GM23338 (cell line): ENCODE data around the gene HBD. TPM values are rescaled to one million over a fixed set of nuclear protein-coding genes. Genes with fewer than 3 reads are reported as not detected.

ENCODE experiments used
- ATAC-seq: fragments of 200-7000 bp; cut with Tn5 transposase; 3 replicates; pipeline ENCODE4 v1.9.1; 2020
- DNase-seq: peaks from one replicate; pipeline ENCODE4 v3.0.0-alpha.2; 2015; ENCODE audit warnings: low spot score
- H2AFZ ChIP-seq: fragments of 200-600 bp; sonication (generic); 2 replicates; pipeline ENCODE4 v1.8.0; 2016; ENCODE audit warnings: antibody characterized with exemption, mild to moderate bottlenecking, moderate library complexity
- H3F3A ChIP-seq: fragments of 200-600 bp; sonication (generic); replicated peaks from 2 replicates; pipeline ENCODE4 v1.8.0; 2017; ENCODE audit warnings: antibody characterized with exemption, mixed run types, low read depth
- H3K27ac ChIP-seq: fragments of 200-600 bp; sonication (generic); 2 replicates; pipeline ENCODE4 v1.6.1; 2016; ENCODE audit warnings: low read depth
- H3K27me3 ChIP-seq: fragments of 200-600 bp; sonication (generic); 2 replicates; pipeline ENCODE4 v1.8.0; 2016; ENCODE audit warnings: mild to moderate bottlenecking, mixed run types, moderate library complexity; ENCODE audit not compliant: insufficient read depth
- H3K36me3 ChIP-seq: fragments of 200-600 bp; sonication (generic); 2 replicates; pipeline ENCODE4 v1.8.0; 2016; ENCODE audit warnings: mild to moderate bottlenecking; ENCODE audit not compliant: insufficient read depth
- H3K4me1 ChIP-seq: fragments of 200-600 bp; sonication (generic); 2 replicates; pipeline ENCODE4 v1.8.0; 2016; ENCODE audit warnings: mild to moderate bottlenecking, moderate library complexity; ENCODE audit not compliant: insufficient read depth
- H3K4me2 ChIP-seq: fragments of 200-600 bp; sonication (generic); 2 replicates; pipeline ENCODE4 v1.7.1; 2017; ENCODE audit warnings: mixed run types
- H3K4me3 ChIP-seq: fragments of 200-600 bp; sonication (generic); 2 replicates; pipeline ENCODE4 v1.6.1; 2016; ENCODE audit warnings: mixed run types
- H3K79me2 ChIP-seq: fragments of 200-600 bp; sonication (generic); replicated peaks from 2 replicates; pipeline ENCODE4 v1.8.0; 2017; ENCODE audit warnings: mild to moderate bottlenecking; ENCODE audit not compliant: insufficient read depth
- H3K9me2 ChIP-seq: fragments of 200-600 bp; sonication (generic); 2 replicates; pipeline ENCODE4 v1.8.0; 2017; ENCODE audit not compliant: insufficient read depth
- H4K20me1 ChIP-seq: fragments of 200-600 bp; sonication (generic); replicated peaks from 2 replicates; pipeline ENCODE4 v1.8.0; 2017; ENCODE audit warnings: mild to moderate bottlenecking; ENCODE audit not compliant: insufficient read depth
- H3K27ac Mint-ChIP-seq: 2 replicates; pipeline ENCODE4 v1.8.0; 2020; ENCODE audit warnings: inconsistent platforms, mild to moderate bottlenecking, moderate library complexity, mixed read lengths
- H3K27me3 Mint-ChIP-seq: 3 replicates; pipeline ENCODE4 v1.8.0; 2022; ENCODE audit warnings: low read depth, mild to moderate bottlenecking, moderate library complexity, mixed read lengths, inconsistent platforms; ENCODE audit not compliant: insufficient read depth, poor library complexity
- H3K36me3 Mint-ChIP-seq: 3 replicates; pipeline ENCODE4 v1.8.0; 2021; ENCODE audit warnings: low read depth, mild to moderate bottlenecking, inconsistent platforms, moderate library complexity, mixed read lengths
- H3K4me1 Mint-ChIP-seq: 3 replicates; pipeline ENCODE4 v1.8.0; 2020; ENCODE audit warnings: mild to moderate bottlenecking, inconsistent platforms, mixed read lengths
- H3K4me3 Mint-ChIP-seq: 3 replicates; pipeline ENCODE4 v1.8.0; 2021; ENCODE audit warnings: moderate library complexity, mild to moderate bottlenecking, inconsistent platforms, mixed read lengths
- H3K9me3 Mint-ChIP-seq: 3 replicates; pipeline ENCODE4 v1.8.0; 2020; ENCODE audit warnings: moderate library complexity, mild to moderate bottlenecking, inconsistent platforms, mixed read lengths
- CREB1 ChIP-seq: fragments of 250-450 bp; sonication (Bioruptor Pico); IDR thresholded peaks from 2 replicates; pipeline ENCODE4 v1.5.0; 2020; ENCODE audit warnings: low read depth, mild to moderate bottlenecking, moderate library complexity
- CTCF ChIP-seq, 2 experiments: fragments of 200-600 bp in 1 of 2; sonication (generic) in 1 of 2; conservative IDR thresholded peaks; 2 replicates each; pipeline versions ENCODE4 v1.5.1 to v1.6.1; 2016 to 2017; ENCODE audit warnings: antibody characterized with exemption in 2 of 2, low read depth in 2 of 2, mild to moderate bottlenecking in 2 of 2, moderate library complexity in 1 of 2
- EZH2 ChIP-seq: fragments of 200-600 bp; sonication (generic); IDR thresholded peaks from one replicate; pipeline ENCODE4 v1.8.0; 2017; ENCODE audit warnings: antibody characterized with exemption, mild to moderate bottlenecking, low read depth; ENCODE audit not compliant: unreplicated experiment
- EZH2phosphoT487 ChIP-seq: fragments of 200-600 bp; sonication (generic); IDR thresholded peaks from one replicate; pipeline ENCODE4 v1.8.1; 2018; ENCODE audit warnings: antibody characterized with exemption; ENCODE audit not compliant: unreplicated experiment
- JUNB ChIP-seq: IDR thresholded peaks from one replicate; pipeline ENCODE4 v1.6.1; 2016; ENCODE audit warnings: antibody characterized with exemption; ENCODE audit not compliant: unreplicated experiment
- NANOG ChIP-seq: IDR thresholded peaks from 2 replicates; pipeline ENCODE4 v1.6.1; 2016; ENCODE audit warnings: antibody characterized with exemption, borderline replicate concordance
- POLR2AphosphoS5 ChIP-seq: IDR thresholded peaks from 2 replicates; pipeline ENCODE4 v1.6.1; 2016; ENCODE audit warnings: antibody characterized with exemption, low read depth
- STAT1 ChIP-seq: IDR thresholded peaks from one replicate; pipeline ENCODE4 v1.6.1; 2016; ENCODE audit warnings: antibody characterized with exemption; ENCODE audit not compliant: unreplicated experiment
- ZNF114 ChIP-seq: fragments of 250-450 bp; sonication (Bioruptor Pico); IDR thresholded peaks from 2 replicates; pipeline ENCODE4 v1.5.0; 2020; ENCODE audit warnings: mild to moderate bottlenecking, moderate library complexity
- ZNF331 ChIP-seq: fragments of 250-450 bp; sonication (Bioruptor Pico); IDR thresholded peaks from 2 replicates; pipeline ENCODE4 v1.5.0; 2020; ENCODE audit warnings: low read depth, mild to moderate bottlenecking, moderate library complexity
- polyA plus RNA-seq: library from polyadenylated mRNA; unstranded; fragments of >200 nt; fragmentation: Nextera tagmentation; extraction: Ambion mirVana; gene quantifications from 2 replicates; pipeline ENCODE4 v1.2.1, GENCODE V29; 2016
- total RNA-seq: library from RNA; depleted of rRNA; stranded (reverse); fragments of >200 nt; shearing (Covaris generic); gene quantifications from 2 replicates; pipeline ENCODE4 v1.2.3, GENCODE V29; 2014
- TF ChIP-seq, protein P1 (sequence below): IDR thresholded peaks from one replicate; pipeline ENCODE4 v1.6.1; 2018; ENCODE audit warnings: antibody characterized with exemption; ENCODE audit not compliant: unreplicated experiment
- TF ChIP-seq, protein P2 (sequence below): fragments of 250-450 bp; sonication (Bioruptor Pico); IDR thresholded peaks from 2 replicates; pipeline ENCODE4 v1.5.0; 2020; ENCODE audit warnings: mild to moderate bottlenecking, moderate library complexity
- TF ChIP-seq, protein P3 (sequence below): IDR thresholded peaks from 2 replicates; pipeline ENCODE4 v1.6.1; 2016; ENCODE audit warnings: antibody characterized with exemption

The HBD gene
- total and polyA plus RNA-seq, 2 experiments from 2014 or later: not detected

DNA sequence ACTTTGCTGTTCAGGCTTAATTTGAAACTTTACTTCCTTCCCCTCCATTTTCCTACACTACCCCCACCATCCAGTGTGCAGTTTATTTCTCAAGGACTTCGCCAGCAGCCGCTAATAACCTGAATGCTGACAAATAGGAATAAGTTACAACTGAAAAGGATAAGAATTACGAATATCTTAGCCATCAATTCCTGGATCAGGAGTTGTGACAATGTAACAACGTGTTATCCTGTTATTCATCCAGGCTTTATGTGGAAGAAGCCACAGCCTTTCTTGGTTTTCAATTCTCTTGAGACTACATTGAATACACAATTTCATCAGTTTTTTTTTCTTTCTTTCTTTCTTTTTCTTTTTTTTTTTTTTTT, 9.5 kb upstream of the HBD start:
- Histone ChIP-seq H2AFZ (no peak overlapping the region), H3K27ac (no peak overlapping the region), H4K20me1 (no peaks in the 10 kb centered on the region), H3K27me3 (no peaks in the 10 kb centered on the region), H3K79me2 (no peaks in the 10 kb centered on the region), H3K4me2 (no peak overlapping the region), H3K36me3 (no peaks in the 10 kb centered on the region), H3F3A (no peaks in the 10 kb centered on the region), H3K9me2 (0 out of 2 replicates have a peak, but pooled peaks cover 2% of the 10 kb centered on the region), H3K4me3 (no peak overlapping the region), H3K4me1 (no peaks in the 10 kb centered on the region)
- Mint-ChIP-seq H3K4me1 (no peaks in the 10 kb centered on the region), H3K27me3 (peaks cover 9% of the 10 kb centered on the region), H3K9me3 (no peaks in the 10 kb centered on the region), H3K36me3 (no peaks in the 10 kb centered on the region), H3K27ac (no peak overlapping the region), H3K4me3 (no peak overlapping the region)
- no peak for ATAC-seq
- DNase-seq: no peak
- TF ChIP-seq, protein P1, sequence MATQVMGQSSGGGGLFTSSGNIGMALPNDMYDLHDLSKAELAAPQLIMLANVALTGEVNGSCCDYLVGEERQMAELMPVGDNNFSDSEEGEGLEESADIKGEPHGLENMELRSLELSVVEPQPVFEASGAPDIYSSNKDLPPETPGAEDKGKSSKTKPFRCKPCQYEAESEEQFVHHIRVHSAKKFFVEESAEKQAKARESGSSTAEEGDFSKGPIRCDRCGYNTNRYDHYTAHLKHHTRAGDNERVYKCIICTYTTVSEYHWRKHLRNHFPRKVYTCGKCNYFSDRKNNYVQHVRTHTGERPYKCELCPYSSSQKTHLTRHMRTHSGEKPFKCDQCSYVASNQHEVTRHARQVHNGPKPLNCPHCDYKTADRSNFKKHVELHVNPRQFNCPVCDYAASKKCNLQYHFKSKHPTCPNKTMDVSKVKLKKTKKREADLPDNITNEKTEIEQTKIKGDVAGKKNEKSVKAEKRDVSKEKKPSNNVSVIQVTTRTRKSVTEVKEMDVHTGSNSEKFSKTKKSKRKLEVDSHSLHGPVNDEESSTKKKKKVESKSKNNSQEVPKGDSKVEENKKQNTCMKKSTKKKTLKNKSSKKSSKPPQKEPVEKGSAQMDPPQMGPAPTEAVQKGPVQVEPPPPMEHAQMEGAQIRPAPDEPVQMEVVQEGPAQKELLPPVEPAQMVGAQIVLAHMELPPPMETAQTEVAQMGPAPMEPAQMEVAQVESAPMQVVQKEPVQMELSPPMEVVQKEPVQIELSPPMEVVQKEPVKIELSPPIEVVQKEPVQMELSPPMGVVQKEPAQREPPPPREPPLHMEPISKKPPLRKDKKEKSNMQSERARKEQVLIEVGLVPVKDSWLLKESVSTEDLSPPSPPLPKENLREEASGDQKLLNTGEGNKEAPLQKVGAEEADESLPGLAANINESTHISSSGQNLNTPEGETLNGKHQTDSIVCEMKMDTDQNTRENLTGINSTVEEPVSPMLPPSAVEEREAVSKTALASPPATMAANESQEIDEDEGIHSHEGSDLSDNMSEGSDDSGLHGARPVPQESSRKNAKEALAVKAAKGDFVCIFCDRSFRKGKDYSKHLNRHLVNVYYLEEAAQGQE: no peak
- TF ChIP-seq, protein P2, sequence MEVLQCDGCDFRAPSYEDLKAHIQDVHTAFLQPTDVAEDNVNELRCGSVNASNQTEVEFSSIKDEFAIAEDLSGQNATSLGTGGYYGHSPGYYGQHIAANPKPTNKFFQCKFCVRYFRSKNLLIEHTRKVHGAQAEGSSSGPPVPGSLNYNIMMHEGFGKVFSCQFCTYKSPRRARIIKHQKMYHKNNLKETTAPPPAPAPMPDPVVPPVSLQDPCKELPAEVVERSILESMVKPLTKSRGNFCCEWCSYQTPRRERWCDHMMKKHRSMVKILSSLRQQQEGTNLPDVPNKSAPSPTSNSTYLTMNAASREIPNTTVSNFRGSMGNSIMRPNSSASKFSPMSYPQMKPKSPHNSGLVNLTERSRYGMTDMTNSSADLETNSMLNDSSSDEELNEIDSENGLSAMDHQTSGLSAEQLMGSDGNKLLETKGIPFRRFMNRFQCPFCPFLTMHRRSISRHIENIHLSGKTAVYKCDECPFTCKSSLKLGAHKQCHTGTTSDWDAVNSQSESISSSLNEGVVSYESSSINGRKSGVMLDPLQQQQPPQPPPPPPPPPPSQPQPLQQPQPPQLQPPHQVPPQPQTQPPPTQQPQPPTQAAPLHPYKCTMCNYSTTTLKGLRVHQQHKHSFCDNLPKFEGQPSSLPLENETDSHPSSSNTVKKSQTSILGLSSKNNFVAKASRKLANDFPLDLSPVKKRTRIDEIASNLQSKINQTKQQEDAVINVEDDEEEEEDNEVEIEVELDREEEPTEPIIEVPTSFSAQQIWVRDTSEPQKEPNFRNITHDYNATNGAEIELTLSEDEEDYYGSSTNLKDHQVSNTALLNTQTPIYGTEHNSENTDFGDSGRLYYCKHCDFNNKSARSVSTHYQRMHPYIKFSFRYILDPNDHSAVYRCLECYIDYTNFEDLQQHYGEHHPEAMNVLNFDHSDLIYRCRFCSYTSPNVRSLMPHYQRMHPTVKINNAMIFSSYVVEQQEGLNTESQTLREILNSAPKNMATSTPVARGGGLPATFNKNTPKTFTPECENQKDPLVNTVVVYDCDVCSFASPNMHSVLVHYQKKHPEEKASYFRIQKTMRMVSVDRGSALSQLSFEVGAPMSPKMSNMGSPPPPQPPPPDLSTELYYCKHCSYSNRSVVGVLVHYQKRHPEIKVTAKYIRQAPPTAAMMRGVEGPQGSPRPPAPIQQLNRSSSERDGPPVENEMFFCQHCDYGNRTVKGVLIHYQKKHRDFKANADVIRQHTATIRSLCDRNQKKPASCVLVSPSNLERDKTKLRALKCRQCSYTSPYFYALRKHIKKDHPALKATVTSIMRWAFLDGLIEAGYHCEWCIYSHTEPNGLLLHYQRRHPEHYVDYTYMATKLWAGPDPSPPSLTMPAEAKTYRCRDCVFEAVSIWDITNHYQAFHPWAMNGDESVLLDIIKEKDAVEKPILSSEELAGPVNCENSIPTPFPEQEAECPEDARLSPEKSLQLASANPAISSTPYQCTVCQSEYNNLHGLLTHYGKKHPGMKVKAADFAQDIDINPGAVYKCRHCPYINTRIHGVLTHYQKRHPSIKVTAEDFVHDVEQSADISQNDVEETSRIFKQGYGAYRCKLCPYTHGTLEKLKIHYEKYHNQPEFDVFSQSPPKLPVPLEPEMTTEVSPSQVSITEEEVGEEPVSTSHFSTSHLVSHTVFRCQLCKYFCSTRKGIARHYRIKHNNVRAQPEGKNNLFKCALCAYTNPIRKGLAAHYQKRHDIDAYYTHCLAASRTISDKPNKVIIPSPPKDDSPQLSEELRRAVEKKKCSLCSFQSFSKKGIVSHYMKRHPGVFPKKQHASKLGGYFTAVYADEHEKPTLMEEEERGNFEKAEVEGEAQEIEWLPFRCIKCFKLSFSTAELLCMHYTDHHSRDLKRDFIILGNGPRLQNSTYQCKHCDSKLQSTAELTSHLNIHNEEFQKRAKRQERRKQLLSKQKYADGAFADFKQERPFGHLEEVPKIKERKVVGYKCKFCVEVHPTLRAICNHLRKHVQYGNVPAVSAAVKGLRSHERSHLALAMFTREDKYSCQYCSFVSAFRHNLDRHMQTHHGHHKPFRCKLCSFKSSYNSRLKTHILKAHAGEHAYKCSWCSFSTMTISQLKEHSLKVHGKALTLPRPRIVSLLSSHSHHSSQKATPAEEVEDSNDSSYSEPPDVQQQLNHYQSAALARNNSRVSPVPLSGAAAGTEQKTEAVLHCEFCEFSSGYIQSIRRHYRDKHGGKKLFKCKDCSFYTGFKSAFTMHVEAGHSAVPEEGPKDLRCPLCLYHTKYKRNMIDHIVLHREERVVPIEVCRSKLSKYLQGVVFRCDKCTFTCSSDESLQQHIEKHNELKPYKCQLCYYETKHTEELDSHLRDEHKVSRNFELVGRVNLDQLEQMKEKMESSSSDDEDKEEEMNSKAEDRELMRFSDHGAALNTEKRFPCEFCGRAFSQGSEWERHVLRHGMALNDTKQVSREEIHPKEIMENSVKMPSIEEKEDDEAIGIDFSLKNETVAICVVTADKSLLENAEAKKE (CRISPR knock-in tag): no peak
- TF ChIP-seq ZNF331 (CRISPR knock-in tag) (no peak), STAT1 (no peak), CREB1 (CRISPR knock-in tag) (no peak), EZH2 (no peak), POLR2AphosphoS5 (no peak), CTCF (conservative IDR thresholded peaks at IDR 0.05; ENCODE audit: low read depth in 2 of 2) (no peak), NANOG (no peak), JUNB (no peak), ZNF114 (CRISPR knock-in tag) (no peak), EZH2phosphoT487 (no peak)
- TF ChIP-seq, protein P3, sequence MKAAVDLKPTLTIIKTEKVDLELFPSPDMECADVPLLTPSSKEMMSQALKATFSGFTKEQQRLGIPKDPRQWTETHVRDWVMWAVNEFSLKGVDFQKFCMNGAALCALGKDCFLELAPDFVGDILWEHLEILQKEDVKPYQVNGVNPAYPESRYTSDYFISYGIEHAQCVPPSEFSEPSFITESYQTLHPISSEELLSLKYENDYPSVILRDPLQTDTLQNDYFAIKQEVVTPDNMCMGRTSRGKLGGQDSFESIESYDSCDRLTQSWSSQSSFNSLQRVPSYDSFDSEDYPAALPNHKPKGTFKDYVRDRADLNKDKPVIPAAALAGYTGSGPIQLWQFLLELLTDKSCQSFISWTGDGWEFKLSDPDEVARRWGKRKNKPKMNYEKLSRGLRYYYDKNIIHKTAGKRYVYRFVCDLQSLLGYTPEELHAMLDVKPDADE: no peak
